Tibial nerve (tissue), 4 donors: Measurements from ENCODE around the gene FARP1. TPM values are rescaled to one million over a fixed set of nuclear protein-coding genes. Genes with fewer than 3 reads are reported as not detected.
"Not testable (repeated sequence)": the region's sequence is repeated elsewhere in the genome, so short reads cannot be mapped to it uniquely, and the experiment has no call there.

ENCODE experiments used
- DNase-seq, 2 donors: peaks; one replicate each; pipeline ENCODE4 v3.0.0-alpha.2; 2019; ENCODE audit warnings: low spot score in 2 of 2
- H3K27ac ChIP-seq, 4 donors: fragments of 200-600 bp; sonication (generic) in 3 of 4; one replicate each; pipeline ENCODE4 v1.5.1; 2017 to 2019; ENCODE audit warnings: mild to moderate bottlenecking in 1 of 4
- H3K27me3 ChIP-seq, 2 donors: fragments of 200-600 bp; sonication (generic) in 1 of 2; one replicate each; pipeline versions ENCODE4 v1.5.1 to v1.6.0; 2017 to 2019
- H3K36me3 ChIP-seq, 3 donors: fragments of 200-600 bp; sonication (generic); one replicate each; pipeline ENCODE4 v1.5.1; 2018 to 2019
- H3K4me1 ChIP-seq, 4 donors: fragments of 200-600 bp; sonication (generic) in 3 of 4; one replicate each; pipeline ENCODE4 v1.5.1; 2017 to 2019
- H3K4me3 ChIP-seq, 4 donors: fragments of 200-600 bp; sonication (generic) in 3 of 4; one replicate each; pipeline ENCODE4 v1.5.1; 2017 to 2019; ENCODE audit warnings: mild to moderate bottlenecking in 1 of 4, moderate library complexity in 1 of 4
- H3K9me3 ChIP-seq, 4 donors: fragments of 200-600 bp; sonication (generic) in 3 of 4; one replicate each; pipeline ENCODE4 v1.5.1; 2017 to 2019
- EP300 ChIP-seq, 2 donors: sonication (generic); formaldehyde crosslinking; IDR thresholded peaks; one replicate each; pipeline ENCODE4 v1.6.1; 2017; ENCODE audit warnings: antibody characterized with exemption in 2 of 2, mild to moderate bottlenecking in 1 of 2
- POLR2A ChIP-seq, 2 donors: fragments of 450-650 bp; IDR thresholded peaks; one replicate each; pipeline ENCODE4 v1.6.1; 2017; ENCODE audit warnings: antibody characterized with exemption in 2 of 2, mild to moderate bottlenecking in 2 of 2, moderate library complexity in 2 of 2
- WGBS, 2 donors: methylation state at CpG; one replicate each; pipeline ENCODE4 v1.1.5; 2018; 5-methylcytosine and 5-hydroxymethylcytosine counted together
- total RNA-seq, 4 donors: library from RNA; depleted of rRNA; stranded (reverse); fragments of >200 nt; gene quantifications; one replicate each; pipeline ENCODE4 v1.1.0, GENCODE V29; 2016
- TF ChIP-seq, protein P1 (sequence below), 5 experiments: fragments of 200-600 bp in 3 of 5; fragments of 450-650 bp in 2 of 5; sonication (generic) in 3 of 5; IDR thresholded peaks; one replicate each; pipeline ENCODE4 v1.5.1; 2016 to 2019; ENCODE audit warnings: antibody characterized with exemption in 5 of 5, mild to moderate bottlenecking in 3 of 5, moderate library complexity in 2 of 5

The FARP1 gene
- total RNA-seq, 4 donors from 2014 or later, result 21.4 to 28.5 (median 24.9) TPM

DNA sequence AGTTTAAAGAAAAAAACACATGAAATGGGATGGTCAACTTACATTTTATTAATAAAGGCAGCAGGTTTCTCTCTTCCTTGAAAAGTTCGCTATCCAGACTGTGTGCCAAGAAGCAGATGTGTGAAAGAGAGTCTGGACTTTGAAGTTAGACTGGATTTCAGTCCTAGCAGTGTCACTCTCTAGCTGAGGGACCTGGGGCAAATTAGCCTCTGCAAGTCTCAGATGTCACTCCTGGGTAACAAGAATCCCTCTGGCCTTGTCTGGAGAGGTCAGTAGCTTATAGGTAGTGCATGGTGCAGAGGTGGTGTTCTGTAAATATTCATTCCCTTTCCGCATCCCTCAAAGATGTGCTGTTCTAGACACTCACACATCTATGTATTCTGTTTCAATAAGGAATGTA lies 221.8 kb downstream of the FARP1 start:
- TF ChIP-seq, protein P1, sequence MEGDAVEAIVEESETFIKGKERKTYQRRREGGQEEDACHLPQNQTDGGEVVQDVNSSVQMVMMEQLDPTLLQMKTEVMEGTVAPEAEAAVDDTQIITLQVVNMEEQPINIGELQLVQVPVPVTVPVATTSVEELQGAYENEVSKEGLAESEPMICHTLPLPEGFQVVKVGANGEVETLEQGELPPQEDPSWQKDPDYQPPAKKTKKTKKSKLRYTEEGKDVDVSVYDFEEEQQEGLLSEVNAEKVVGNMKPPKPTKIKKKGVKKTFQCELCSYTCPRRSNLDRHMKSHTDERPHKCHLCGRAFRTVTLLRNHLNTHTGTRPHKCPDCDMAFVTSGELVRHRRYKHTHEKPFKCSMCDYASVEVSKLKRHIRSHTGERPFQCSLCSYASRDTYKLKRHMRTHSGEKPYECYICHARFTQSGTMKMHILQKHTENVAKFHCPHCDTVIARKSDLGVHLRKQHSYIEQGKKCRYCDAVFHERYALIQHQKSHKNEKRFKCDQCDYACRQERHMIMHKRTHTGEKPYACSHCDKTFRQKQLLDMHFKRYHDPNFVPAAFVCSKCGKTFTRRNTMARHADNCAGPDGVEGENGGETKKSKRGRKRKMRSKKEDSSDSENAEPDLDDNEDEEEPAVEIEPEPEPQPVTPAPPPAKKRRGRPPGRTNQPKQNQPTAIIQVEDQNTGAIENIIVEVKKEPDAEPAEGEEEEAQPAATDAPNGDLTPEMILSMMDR (IDR thresholded peaks at IDR 0.05), result no peak
- TF ChIP-seq POLR2A (IDR thresholded peaks at IDR 0.05) (no peak), EP300 (IDR thresholded peaks at IDR 0.05) (no peak)

DNA sequence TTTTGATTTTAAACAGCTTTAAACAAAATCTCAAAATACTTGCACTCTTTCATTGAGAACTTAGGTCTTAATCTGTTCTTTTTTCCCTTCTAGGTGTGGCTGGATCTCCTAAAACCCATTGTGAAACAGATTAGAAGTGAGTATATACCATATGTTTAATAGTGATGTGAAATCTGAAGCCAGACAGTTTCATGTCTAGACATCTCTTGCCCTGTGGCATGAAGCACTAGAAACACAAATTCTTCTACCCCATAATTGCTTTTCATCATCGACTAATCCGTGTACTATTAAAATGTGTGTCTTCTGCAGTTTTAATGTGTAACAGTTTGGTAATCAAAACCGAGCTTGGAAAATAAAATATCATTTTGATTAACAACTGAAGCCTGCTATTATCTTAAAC lies 222.4 kb downstream of the FARP1 start:
- peaks cover 0 to 8% (median 0%) of the 10 kb centered on the region in 3 donors for H3K36me3 ChIP-seq
- WGBS, 2 donors, result 68% methylated on average over 3 of the region's 3 CpGs
- no peaks in the 10 kb centered on the region for H3K9me3 ChIP-seq
- H3K27me3 ChIP-seq, result no peaks in the 10 kb centered on the region
- no peak overlapping the region for H3K27ac ChIP-seq
- H3K4me1 ChIP-seq, result no peaks in the 10 kb centered on the region
- no peak overlapping the region for H3K4me3 ChIP-seq
- no peak for DNase-seq
- TF ChIP-seq, protein P1 (IDR thresholded peaks at IDR 0.05), result no peak
- TF ChIP-seq POLR2A (IDR thresholded peaks at IDR 0.05) (no peak), EP300 (IDR thresholded peaks at IDR 0.05) (no peak)

More for the DNA sequence above, 221.8 kb downstream of the FARP1 start:
- Histone ChIP-seq H3K9me3 (no peaks in the 10 kb centered on the region), H3K27ac (no peak overlapping the region), H3K4me1 (no peaks in the 10 kb centered on the region), H3K27me3 (no peaks in the 10 kb centered on the region), H3K36me3 (peaks cover 0 to 8% (median 0%) of the 10 kb centered on the region in 3 donors), H3K4me3 (no peak overlapping the region)
- WGBS, 2 donors, result 93 to 95% methylated on average over 2 of the region's 2 CpGs
- DNase-seq, result no peak

DNA sequence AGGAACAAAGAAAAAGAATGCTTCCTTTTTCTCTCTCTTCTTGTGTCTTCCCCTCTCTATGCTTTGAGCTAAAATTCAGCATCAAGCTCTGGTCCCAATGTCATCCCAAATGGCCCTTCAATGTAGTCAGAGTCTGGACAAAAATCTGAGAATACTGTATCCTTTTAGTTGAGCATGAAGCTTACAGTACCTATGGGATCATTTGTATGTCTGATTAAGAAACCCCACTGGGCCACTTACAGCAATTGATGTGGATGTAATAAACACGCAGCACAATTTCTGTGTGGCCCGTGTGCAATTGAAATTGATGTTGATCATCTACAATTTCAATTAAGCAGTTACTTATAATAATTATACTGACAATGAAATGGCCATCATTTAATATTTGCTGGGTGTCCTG lies 223.1 kb downstream of the FARP1 start:
- 80 to 91% methylated on average over 2 of the region's 2 CpGs for WGBS, 2 donors

DNA sequence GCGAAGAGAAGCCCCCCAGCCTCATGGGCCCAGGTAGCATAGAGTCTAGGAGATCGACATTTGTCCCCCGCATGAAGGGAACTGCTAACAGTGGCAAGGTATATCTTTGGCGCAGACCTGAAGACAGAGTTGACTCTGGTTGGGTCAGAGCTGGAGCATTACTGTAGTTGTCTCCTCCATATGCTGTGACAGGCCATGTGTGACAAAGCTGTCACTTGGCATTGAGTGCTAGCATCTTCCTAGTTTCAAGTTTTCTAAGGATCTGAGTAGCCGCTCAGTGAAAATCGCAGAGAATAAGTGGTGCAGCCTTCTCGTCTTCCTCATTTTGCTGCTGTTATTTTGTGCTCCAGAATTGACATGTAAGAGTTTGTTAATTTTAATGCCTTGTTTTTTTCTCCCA lies 223.5 kb downstream of the FARP1 start:
- no peak for DNase-seq
- WGBS, 2 donors, result 94 to 98% methylated on average over 7 of the region's 7 CpGs
- H3K4me3 ChIP-seq, result no peak overlapping the region
- H3K27me3 ChIP-seq, result no peaks in the 10 kb centered on the region
- TF ChIP-seq POLR2A (IDR thresholded peaks at IDR 0.05) (no peak), EP300 (IDR thresholded peaks at IDR 0.05) (no peak)
- TF ChIP-seq, protein P1 (IDR thresholded peaks at IDR 0.05), result no peak
- H3K9me3 ChIP-seq, result no peaks in the 10 kb centered on the region
- no peak overlapping the region for H3K27ac ChIP-seq
- peaks cover 0 to 8% (median 0%) of the 10 kb centered on the region in 3 donors for H3K36me3 ChIP-seq
- H3K4me1 ChIP-seq, result peaks cover 0 to 4% (median under 1%) of the 10 kb centered on the region in 4 donors

More for the DNA sequence above, 223.1 kb downstream of the FARP1 start:
- Histone ChIP-seq H3K4me3 (no peak overlapping the region), H3K4me1 (peaks cover 0 to 4% (median 0%) of the 10 kb centered on the region in 4 donors), H3K36me3 (peaks cover 0 to 8% (median 0%) of the 10 kb centered on the region in 3 donors), H3K27ac (no peak overlapping the region), H3K9me3 (no peaks in the 10 kb centered on the region), H3K27me3 (no peaks in the 10 kb centered on the region)
- DNase-seq, result no peak
- TF ChIP-seq POLR2A (IDR thresholded peaks at IDR 0.05) (no peak), EP300 (IDR thresholded peaks at IDR 0.05) (no peak)
- TF ChIP-seq, protein P1 (IDR thresholded peaks at IDR 0.05), result no peak

DNA sequence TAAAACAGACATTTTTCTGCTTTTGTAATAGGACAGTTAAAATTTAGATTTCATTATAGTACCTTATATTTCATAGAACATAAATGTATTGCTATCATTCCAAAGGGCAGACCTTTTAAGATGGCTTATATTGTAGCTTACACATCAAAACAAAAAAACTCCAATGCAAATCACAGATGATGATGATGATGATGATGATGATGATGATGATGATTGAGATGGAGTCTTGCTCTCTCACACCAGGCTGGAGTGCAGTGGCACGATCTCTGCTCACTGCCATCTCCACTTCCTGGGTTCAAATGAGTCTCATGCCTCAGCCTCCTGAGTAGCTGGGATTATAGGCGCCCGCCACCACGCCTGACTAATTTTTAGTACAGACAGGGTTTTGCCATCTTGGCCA lies 224.1 kb downstream of the FARP1 start:
- no peak overlapping the region for H3K27ac ChIP-seq
- no peaks in the 10 kb centered on the region for H3K27me3 ChIP-seq
- 96% methylated on average over 4 of the region's 4 CpGs for WGBS, 2 donors
- H3K9me3 ChIP-seq, result no peaks in the 10 kb centered on the region
- H3K4me1 ChIP-seq, result peaks cover 0 to 4% (median 2%) of the 10 kb centered on the region in 4 donors
- TF ChIP-seq EP300 (IDR thresholded peaks at IDR 0.05), result no peak
- H3K4me3 ChIP-seq, result no peak overlapping the region
- no peak for DNase-seq
- H3K36me3 ChIP-seq, result peaks cover 0 to 8% (median 0%) of the 10 kb centered on the region in 3 donors

GRCh38 chr13:98368019-98368418 lies 225.1 kb downstream of the FARP1 start:
- Histone ChIP-seq H3K27ac (no peak overlapping the region), H3K4me3 (no peak overlapping the region), H3K4me1 (peaks cover 0 to 4% (median 2%) of the 10 kb centered on the region in 4 donors), H3K9me3 (no peaks in the 10 kb centered on the region), H3K36me3 (peaks cover 0 to 8% (median 0%) of the 10 kb centered on the region in 3 donors), H3K27me3 (no peaks in the 10 kb centered on the region)
- no peak for DNase-seq
- no peak for TF ChIP-seq POLR2A (IDR thresholded peaks at IDR 0.05)
- TF ChIP-seq EP300 (IDR thresholded peaks at IDR 0.05), result no peak
- TF ChIP-seq, protein P1 (IDR thresholded peaks at IDR 0.05), result no peak
- 52 to 55% methylated on average over 2 of the region's 2 CpGs for WGBS, 2 donors

GRCh38 chr13:98369520-98369919 lies 226.6 kb downstream of the FARP1 start:
- H3K9me3 ChIP-seq, H3K4me1 ChIP-seq, H3K27ac ChIP-seq, DNase-seq, H3K27me3 ChIP-seq, H3K4me3 ChIP-seq: not testable (repeated sequence)
- peaks cover 0 to 17% (median 0%) of the 10 kb centered on the region in 3 donors for H3K36me3 ChIP-seq
- 100% methylated on average over 2 of the region's 2 CpGs for WGBS, 2 donors
